DOHH2 (cell line): ENCODE data around the gene PCDHGA6.

Experiments
- EZH2phosphoT487 ChIP-seq: fragments of 200-600 bp; sonication (generic); IDR thresholded peaks from 2 replicates; pipeline ENCODE4 v1.6.1; 2017; ENCODE audit warnings: borderline replicate concordance, mild to moderate bottlenecking, antibody characterized with exemption, low read length, moderate library complexity, mixed read lengths
- TF ChIP-seq, protein P1 (sequence below): fragments of 200-600 bp; sonication (generic); IDR thresholded peaks from one replicate; pipeline ENCODE4 v1.5.1; 2014; ENCODE audit warnings: antibody characterized with exemption, mild to moderate bottlenecking, low read depth, low read length; ENCODE audit not compliant: poor library complexity, severe bottlenecking

GRCh38 chr5:141402553-141403243 lies 29.0 kb downstream of the PCDHGA6 start, which contains the start of gene PCDHGA9:
- TF ChIP-seq, protein P1, sequence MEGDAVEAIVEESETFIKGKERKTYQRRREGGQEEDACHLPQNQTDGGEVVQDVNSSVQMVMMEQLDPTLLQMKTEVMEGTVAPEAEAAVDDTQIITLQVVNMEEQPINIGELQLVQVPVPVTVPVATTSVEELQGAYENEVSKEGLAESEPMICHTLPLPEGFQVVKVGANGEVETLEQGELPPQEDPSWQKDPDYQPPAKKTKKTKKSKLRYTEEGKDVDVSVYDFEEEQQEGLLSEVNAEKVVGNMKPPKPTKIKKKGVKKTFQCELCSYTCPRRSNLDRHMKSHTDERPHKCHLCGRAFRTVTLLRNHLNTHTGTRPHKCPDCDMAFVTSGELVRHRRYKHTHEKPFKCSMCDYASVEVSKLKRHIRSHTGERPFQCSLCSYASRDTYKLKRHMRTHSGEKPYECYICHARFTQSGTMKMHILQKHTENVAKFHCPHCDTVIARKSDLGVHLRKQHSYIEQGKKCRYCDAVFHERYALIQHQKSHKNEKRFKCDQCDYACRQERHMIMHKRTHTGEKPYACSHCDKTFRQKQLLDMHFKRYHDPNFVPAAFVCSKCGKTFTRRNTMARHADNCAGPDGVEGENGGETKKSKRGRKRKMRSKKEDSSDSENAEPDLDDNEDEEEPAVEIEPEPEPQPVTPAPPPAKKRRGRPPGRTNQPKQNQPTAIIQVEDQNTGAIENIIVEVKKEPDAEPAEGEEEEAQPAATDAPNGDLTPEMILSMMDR = peak; percentile 45
- no peak for TF ChIP-seq EZH2phosphoT487
